Fibroblast of the aortic adventitia (primary cell): ENCODE measurements around the gene MYO9B. TPM values are rescaled to one million over a fixed set of nuclear protein-coding genes. Genes with fewer than 3 reads are reported as not detected.

Source experiments
- DNase-seq: peaks from one replicate; pipeline ENCODE4 v3.0.0-alpha.2; 2010; ENCODE audit warnings: low read depth
- H3K4me3 ChIP-seq: 2 replicates; pipeline ENCODE4 v1.5.1; 2011; ENCODE audit warnings: low read depth, mild to moderate bottlenecking, control low read depth, low read length, moderate library complexity
- total RNA-seq: library from RNA; depleted of rRNA; stranded (reverse); fragments of >200 nt; gene quantifications from 2 replicates; pipeline ENCODE4 v1.2.3, GENCODE V29; 2012; ENCODE audit warnings: low replicate concordance
- TF ChIP-seq, protein P1 (sequence below): IDR thresholded peaks from 2 replicates; pipeline ENCODE4 v1.5.1; 2011; ENCODE audit warnings: mild to moderate bottlenecking, low read length, control low read depth, inconsistent platforms; ENCODE audit not compliant: insufficient read depth

The MYO9B gene
- total RNA-seq, 1 donor: 103 TPM

DNA sequence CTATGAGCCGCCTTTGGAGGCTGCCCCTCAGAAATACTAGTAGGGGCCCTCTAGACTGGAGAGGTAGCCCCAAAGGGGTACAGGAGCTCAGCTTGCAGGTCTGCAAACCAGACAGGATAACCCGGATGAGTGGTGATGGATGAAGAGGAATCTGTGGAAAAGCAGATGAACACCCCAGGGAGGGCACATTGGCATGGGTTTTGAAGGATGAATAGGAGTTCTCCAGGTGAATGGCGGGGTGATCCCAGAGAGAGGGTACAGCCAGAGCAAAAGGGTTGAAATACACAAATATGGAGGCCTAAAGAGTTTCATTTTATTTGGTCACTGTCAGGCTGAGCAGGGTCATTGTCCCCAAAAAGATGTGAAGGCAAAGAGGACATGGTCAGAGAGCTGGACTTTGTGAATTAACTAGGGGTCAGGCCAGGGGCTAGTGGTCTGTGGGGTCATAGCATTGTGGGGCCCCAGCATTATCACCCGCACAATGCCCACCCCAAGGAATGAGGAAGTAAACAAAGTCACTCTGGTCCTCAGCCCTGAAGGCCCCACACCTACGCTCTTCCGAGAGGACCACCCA, 165.3 kb downstream of the MYO9B start:
- H3K4me3 ChIP-seq: no peak overlapping the region
- TF ChIP-seq, protein P1, sequence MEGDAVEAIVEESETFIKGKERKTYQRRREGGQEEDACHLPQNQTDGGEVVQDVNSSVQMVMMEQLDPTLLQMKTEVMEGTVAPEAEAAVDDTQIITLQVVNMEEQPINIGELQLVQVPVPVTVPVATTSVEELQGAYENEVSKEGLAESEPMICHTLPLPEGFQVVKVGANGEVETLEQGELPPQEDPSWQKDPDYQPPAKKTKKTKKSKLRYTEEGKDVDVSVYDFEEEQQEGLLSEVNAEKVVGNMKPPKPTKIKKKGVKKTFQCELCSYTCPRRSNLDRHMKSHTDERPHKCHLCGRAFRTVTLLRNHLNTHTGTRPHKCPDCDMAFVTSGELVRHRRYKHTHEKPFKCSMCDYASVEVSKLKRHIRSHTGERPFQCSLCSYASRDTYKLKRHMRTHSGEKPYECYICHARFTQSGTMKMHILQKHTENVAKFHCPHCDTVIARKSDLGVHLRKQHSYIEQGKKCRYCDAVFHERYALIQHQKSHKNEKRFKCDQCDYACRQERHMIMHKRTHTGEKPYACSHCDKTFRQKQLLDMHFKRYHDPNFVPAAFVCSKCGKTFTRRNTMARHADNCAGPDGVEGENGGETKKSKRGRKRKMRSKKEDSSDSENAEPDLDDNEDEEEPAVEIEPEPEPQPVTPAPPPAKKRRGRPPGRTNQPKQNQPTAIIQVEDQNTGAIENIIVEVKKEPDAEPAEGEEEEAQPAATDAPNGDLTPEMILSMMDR: no peak
- no peak for DNase-seq

DNA sequence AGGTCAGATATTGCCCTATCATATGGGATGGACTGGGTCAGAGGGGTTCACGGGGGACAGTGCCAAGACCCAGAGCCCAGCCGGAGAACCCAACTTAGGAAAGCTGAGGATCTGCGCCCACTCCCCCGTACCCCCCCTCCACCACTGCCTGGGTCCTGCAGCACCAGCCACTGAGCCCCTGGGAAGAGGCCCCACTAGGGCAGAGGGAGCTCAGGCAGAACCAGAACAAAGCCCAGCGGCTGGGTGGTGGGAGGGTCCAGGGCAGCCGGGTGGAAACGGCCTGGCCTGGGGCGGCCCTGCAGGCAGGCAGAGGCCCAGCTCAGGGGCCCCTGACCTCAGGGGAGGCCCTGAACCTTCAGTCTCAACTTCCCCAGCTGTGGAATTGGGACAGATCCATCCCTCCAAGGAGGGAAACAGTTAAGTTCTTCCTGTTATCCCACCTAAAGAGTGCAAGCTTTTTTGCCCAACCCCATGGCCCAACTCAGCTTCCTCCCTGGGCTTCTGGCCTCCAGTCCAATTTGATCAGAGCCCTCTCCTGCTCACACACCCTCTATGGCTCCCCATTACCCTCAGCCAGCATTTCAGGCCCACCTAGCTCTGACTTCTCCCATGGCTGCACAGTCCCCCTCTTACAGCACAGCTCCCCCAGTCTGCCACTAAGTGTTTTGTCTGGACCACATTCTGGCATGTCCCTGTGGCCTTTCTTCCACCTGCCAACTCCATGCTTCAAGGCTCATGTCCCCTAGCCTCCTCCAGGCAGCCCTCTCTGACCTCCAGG, 167.0 kb downstream of the MYO9B start:
- no peak for DNase-seq
- TF ChIP-seq, protein P1: no peak
- H3K4me3 ChIP-seq: peak overlapping the region; percentile 90

DNA sequence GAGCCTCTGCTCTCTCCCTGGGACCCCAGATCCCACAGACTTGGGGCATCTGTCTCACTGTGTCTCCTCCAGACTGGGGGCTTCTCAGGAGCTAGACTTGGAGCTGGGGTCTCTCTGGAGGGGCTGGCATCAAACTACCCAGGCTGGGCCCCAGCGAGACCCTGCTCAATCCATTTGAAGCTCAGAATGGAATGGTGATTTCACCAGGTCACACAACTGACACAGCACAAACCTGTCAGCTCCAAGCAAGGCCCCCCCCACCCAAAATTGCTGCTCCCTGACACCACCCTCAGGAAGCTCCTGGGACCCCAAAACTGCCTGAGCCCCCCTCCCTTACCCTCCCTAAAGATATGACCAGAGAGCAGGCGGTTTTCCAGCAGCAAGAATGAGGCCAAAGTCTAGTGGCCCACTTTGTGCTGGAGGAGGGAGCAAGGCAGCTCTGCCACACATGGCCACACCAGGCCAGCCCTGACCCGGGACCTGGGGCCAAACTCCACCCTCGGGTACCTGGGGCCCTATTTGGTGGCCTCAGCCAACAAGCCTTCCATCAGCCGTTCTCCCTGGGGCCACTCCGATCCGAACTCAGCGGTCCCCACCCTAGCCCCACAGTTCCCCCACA, 167.7 kb downstream of the MYO9B start:
- H3K4me3 ChIP-seq: peak overlapping the region; percentile 90
- DNase-seq: no peak
- TF ChIP-seq, protein P1: no peak

DNA sequence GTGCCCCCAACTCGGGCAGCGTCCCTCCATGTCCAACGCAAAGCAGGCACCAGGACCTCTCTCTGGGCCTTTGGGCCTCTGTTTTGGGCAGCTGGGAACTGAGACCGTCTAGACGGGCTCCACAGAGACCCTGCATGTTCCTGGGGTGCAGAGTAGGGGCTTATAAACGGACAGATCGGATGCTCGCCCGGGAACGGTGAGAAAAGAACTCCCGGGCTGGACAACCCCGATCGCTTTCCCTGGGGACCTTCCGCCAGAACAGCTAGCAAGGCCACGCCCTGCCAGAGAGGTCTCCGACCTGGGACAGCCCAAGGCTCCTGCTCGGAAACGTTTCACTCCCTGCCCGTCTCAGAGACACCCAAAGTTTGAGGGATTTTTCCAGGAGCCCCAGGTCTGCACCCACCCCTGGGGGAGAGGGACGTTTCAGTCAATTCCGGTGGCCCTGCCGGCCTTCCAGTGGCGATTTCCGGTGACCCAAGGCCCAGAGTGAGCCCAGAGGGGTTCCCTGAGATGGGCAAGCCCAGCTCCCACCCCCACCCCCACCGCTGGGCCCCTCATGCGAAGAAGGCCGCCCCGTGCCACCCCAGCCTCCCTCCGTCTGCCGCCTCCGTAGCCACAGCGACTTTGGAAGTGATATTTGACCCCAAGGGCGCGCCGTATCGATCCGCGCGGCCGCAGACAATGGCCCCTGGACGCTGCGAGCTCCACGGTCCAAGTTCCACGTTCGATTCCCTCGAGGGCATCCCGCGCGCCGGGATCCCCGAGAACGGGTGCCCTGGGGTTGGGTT, 168.4 kb downstream of the MYO9B start:
- DNase-seq: peak; percentile 50
- TF ChIP-seq, protein P1: no peak
- H3K4me3 ChIP-seq: peak overlapping the region; percentile 90

DNA sequence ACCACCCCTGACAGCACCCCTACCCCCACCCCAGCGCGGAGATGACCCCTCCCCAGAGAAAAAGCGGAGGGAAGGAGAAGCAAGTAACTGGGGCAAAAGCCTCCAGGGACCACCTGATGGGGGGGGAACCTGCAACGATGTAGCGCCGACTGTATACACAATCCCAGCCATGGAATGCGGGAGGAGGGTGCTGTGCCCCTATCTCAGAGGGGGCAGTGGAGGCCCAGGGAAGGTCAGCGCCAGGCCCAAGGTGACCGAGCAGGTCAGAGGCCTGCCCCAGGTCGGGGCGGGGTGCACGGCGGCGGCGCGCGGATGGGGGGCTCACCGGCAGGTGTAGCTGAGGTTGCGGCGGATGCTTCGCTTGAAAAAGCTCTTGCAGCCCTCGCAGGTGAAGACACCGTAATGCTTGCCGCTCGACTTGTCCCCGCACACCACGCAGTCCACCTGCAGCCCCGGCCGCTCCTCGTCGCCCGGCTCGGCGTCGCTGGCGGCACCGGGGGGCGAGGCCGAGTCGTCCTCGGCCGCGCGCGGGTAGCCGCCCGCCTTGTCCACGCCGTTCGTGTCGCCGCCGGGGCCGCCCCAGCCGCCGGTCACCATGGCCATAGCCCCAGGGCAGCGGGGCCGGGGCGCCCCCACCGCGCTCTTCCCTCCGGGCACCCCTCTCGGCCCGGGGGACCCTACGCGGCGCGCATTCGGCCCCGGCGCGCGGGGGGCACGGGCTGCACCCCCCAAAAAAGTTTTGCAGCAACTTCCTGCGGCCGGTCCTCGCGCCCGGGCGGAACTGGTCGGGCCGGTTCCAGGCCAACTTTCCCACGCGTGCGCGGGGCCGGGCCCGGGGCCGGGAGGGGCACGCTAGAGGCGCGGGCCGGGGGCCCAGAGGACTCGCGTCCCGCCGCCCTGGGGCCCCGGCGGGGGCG, 169.3 kb downstream of the MYO9B start:
- no peak for DNase-seq

More for the DNA sequence above, 169.3 kb downstream of the MYO9B start:
- H3K4me3 ChIP-seq: peak overlapping the region; percentile 90
- TF ChIP-seq, protein P1: no peak
